ENCODE results near the gene BPIFB4.
A peak's percentile ranks its signal among the peaks of the same experiment; 100 is the strongest.
"Not testable (repeated sequence)": the region's sequence is repeated elsewhere in the genome, so short reads cannot be mapped to it uniquely, and the experiment has no call there.

BPIFB4 gene

GRCh38 chr20:33091147-33091546 lies 11.7 kb downstream of the BPIFB4 start:
- DNase-seq = no peak

DNA sequence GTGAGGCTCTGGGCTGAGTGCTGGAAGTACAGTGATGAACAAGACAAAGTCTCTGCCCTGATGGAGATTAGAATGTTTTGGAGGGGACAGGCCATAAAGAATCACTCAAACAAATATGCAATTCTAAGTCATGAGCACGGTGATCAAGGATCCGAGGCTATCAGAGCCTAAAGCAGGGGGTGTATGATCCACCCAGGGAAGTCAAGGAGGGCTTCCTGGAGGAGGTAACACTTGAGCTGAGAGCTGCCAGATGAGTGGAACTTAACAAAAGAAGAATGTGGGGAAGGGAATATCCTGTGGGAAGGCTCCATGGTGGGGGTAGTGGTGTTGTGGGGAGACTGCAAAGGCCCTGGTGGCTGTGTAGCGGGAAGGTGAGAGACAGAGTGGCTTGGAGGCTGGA lies 12.2 kb downstream of the BPIFB4 start:
- no peak for DNase-seq

GRCh38 chr20:33092361-33092760 lies 12.9 kb downstream of the BPIFB4 start:
- DNase-seq = no peak

DNA sequence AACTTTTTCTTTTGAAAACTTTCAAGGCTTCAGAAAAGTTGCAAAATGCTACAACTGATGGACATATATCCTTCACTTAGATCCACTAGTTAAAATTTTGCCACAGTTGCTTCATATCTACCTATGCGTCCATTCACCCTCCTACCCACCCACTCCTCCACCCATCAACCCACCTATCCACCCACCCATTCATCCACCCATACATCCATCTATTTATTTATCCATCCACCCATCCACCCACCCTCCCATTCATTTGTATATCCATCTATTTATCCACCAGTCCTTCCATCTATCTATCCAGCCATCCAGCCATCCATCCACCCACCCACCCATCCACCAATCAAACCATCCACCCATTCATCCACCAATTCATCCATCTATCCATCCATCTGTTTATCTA lies 13.6 kb downstream of the BPIFB4 start:
- DNase-seq = no peak

DNA sequence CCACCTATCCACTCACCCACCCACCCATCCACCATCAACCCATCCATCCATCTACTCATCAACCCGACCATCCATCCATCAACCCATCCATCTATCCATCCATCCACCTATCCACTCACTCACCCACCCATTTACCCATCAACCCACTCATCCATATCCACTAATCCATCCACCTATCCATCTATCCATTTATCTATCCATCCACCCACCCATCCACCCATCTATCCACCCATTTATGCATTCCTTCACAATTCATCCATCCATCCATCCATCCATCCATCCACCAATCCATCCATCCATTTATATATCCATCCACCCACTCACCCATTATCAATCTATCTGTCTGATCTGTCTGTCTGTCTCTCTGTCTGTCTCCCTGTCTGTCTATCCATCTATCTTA lies 14.1 kb downstream of the BPIFB4 start:
- DNase-seq = no peak

DNA sequence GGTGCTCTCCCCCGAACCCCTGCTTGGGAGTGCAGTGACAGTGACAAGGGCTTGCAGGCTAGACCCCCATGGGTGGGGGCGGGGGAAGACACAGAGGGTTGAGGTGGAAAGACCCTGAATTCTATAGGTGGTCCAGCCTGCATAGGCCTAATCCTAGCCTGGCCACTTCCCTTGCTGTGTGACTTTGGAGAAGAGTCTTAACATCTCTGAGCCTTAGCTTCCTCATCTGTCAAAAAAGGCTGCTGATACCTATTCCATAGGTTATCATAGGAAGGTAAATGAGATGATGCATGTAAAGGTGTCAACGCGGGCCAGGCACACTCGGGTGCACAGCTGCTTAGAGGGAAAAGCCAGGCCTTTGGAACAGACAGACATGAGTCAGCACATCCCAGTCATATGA lies 15.8 kb downstream of the BPIFB4 start:
- DNase-seq = no peak

GRCh38 chr20:33095902-33096584 lies 16.6 kb downstream of the BPIFB4 start:
- peak; percentile 39 for DNase-seq

- DNase-seq = no peak
These were observed 17.6 kb downstream of the BPIFB4 start for GRCh38 chr20:33097001-33097400.

- no peak for DNase-seq
These were observed 20.5 kb downstream of the BPIFB4 start for GRCh38 chr20:33099843-33100538.

- DNase-seq = no peak
These were observed 24.1 kb downstream of the BPIFB4 start for GRCh38 chr20:33103556-33103955.

GRCh38 chr20:33104336-33104735 lies 24.9 kb downstream of the BPIFB4 start:
- DNase-seq = no peak

DNA sequence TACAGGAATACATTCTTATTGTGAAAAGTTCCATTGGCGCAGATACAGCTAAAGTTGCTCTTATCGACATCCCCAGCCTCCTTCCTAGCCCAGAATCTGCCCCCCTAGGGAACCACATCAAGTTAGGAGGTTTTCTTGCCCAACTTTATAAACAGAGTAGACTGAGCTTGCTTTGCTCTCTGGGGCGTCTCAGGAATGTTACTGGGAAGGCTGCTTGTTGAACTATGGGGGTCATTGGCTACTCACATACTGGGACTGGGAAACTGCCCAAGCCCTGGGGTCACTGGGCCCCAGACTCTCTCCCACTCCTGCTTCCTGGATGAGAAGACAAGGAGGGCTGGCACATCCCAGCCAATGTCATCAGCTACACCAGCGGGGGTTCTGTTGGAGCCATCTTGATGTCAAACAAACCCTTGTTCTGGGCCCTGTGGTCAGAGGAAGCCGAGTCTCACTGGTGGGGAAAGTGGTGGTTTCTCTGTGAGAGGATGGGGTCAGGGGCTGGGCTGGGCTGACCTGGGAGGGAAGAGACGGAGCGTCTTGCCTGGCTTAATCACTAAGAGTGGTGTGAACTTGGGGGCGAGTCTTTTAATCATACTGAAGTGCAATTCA lies 26.0 kb downstream of the BPIFB4 start:
- DNase-seq = no peak

GRCh38 chr20:33106058-33106620 lies 26.7 kb downstream of the BPIFB4 start:
- peak; percentile 38 for DNase-seq

DNA sequence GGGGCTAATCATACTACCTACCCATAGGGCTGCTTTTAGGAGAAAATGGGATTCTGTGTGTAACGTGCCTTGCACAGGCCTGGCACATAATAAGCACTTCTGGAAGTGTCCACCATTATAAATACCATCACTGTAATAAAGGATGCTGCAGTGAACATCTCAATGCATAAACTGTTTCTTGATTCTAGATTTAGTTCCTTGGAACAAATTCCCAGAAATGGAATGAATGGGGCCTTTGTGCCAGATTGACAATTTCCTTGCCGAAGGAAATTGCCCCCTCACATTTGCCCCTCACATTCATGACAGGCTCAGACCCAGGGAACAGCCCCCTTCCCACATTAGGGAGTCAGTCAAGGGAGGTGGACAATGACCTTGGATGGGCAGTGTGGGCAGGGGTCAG lies 29.2 kb downstream of the BPIFB4 start:
- no peak for DNase-seq

DNA sequence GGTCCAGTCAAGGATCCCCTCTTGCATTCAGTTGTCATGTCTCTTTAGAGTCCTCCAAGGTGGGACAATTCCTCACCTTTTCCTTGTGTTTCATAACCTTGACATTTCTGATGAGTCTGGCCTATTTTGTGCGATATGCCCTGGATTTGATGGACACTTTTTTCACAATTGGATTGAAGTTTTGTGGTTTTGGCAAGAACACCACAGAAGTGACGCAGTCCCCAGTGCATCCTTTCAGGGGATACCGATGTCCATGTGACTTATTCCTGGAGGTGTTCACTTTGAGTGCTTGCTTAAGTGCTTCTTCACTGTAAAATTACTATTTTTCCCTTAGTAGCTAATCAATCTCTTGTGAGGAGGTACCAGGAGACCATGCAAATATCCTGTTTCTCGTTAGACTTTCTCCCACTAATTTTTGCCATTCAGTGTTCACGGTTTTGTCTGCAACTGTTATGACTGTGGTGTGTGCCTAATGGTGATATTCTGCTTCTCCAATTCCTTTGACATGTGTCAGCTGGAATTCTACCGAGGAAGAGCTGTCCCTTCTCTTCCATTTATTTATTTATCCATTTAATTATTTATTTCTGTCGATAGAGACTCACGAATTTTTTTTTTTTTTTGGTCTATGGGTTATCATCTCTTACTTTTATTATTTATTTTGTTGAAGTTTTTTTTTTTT lies 30.8 kb downstream of the BPIFB4 start:
- DNase-seq = no peak

DNA sequence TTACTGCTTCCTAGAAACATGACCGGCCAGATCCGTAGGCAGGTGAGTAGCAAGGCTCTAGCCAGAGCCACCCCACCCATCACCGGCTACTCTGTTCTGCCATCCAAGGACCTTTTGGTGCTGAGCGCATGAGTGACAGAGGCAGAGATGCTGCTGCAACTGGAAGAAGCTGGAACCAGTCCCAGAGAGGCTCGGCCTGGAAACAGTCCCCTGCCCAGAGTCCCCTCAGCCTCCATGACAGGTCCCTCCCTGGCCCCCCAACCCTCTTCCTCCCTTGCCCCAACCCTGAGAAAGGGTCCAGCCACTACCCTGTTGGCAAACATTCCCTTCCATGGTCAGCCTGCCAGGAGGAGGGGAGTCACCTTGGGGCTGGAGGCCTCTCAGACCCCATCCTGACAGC lies 31.9 kb downstream of the BPIFB4 start:
- DNase-seq = no peak

DNA sequence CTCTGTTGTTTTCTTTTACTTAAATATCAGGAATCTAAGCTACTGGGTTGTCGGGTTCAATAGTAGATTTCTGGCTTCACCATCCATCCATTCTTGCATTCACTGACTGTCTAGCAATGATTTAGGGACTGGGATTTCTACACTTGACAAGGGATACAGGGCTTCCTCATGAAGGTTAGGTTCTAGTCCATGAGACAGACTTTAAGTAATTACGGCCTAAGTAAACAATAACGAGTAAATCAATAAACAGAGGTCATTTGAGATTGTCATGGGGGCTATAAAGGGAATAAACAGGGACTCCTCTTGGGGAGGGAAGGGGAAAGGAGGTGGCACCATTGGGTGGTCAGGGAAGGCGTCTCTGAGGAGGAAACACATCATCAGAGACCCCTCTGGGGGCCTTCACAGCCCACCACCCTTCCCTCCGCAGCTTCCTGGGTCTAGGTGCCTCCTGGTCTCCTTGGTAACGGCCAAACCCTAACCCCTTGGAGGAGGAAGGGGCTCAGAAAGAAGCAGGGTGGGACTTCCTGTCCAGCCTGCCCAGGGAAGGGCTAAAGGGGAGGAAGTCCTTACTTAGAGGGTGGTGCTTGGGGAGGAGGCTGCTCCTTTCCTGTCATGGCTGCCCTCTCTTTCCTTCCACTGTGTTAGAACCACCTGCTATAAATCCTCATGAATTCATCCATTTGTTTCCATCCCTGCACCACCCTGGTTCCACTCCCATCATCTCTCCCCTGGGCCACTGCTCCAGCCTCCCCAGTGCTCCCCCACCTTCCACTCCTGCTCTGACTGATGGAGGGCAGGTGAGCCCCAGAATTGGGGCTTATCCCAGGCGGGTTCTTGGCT lies 33.3 kb downstream of the BPIFB4 start:
- no peak for DNase-seq

- no peak for DNase-seq
These were observed 34.0 kb downstream of the BPIFB4 start for GRCh38 chr20:33113387-33113908.

- not testable (repeated sequence) for DNase-seq
These were observed 36.1 kb downstream of the BPIFB4 start for GRCh38 chr20:33115501-33115900.

DNA sequence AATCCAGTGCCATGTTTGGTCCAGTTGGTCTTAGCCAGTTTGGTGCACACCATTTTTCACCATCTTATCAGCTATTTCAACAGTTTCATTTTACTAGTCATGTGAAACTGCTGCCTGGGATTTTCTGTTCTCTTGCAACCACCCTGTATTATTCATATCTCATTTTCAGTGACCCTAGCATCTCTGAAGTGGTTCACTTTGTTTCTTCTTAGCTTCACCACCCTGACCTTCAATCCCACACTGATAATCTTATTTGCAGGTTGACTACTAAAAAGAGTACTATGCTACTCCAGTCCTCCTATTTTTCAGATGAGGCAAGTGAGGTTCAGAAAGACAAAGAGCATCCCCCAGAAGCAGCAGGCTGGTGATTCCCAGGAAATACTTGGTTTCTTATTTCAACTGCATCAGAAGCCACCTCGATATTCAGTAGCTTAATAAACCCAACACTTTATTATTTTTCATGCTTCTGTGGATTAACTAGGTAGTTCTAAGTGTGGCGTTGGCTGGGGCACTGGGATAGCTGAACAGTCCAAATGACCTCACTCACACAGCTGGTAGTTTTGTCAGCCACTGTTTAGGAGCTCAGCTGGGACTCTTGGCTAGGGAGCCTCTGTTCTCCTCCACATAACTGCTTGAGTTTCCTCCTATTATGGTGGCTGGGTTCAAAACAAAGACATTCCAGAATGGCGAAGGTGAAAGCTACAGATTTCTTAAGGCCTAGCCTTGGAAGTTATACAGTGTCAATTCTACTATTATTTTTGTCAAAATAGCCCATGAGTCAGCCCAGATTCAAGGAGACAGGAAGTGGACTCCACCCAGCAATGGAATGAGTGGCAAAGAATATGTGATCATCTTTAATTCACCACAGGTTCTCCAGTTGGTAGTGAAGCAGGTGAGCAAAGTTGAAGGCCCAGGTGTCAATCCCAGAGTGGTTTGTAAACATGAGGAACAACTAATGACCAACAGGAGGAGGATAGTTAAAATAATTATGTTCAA lies 40.6 kb downstream of the BPIFB4 start:
- no peak for DNase-seq

- no peak for DNase-seq
These were observed 41.5 kb downstream of the BPIFB4 start for GRCh38 chr20:33120934-33121333.

Measured in NCI-H146 (cell line).